Neural cell (in vitro differentiated cells): ENCODE measurements around the gene MBD1. TPM values are rescaled to one million over a fixed set of nuclear protein-coding genes. Genes with fewer than 3 reads are reported as not detected.

Experiments
- H2AFZ ChIP-seq: fragments of 200-600, 300-800 bp; sonication (generic), shearing (Covaris generic); 2 replicates; pipeline ENCODE4 v1.6.0; 2014; ENCODE audit warnings: low read depth, mild to moderate bottlenecking, antibody characterized with exemption, low read length, moderate library complexity
- H3F3A ChIP-seq: fragments of 200-600 bp; shearing (Covaris generic); 2 replicates; pipeline ENCODE4 v1.6.1; 2016; ENCODE audit warnings: mild to moderate bottlenecking, moderate library complexity, mixed read lengths, antibody characterized with exemption, low read length; ENCODE audit not compliant: insufficient read depth, poor library complexity, severe bottlenecking
- H3K27ac ChIP-seq: fragments of 200-600, 300-800 bp; sonication (generic), shearing (Covaris generic); 2 replicates; pipeline ENCODE4 v1.5.1; 2014; ENCODE audit warnings: mild to moderate bottlenecking, low read length, moderate library complexity
- H3K27me3 ChIP-seq: fragments of 300-800, 200-600 bp; sonication (generic), shearing (Covaris generic); 2 replicates; pipeline ENCODE4 v1.6.0; 2014; ENCODE audit warnings: mild to moderate bottlenecking, low read depth, low read length, moderate library complexity; ENCODE audit not compliant: insufficient read depth
- H3K36me3 ChIP-seq: fragments of 300-800, 200-600 bp; sonication (generic), shearing (Covaris generic); 2 replicates; pipeline ENCODE4 v1.5.1; 2014; ENCODE audit warnings: mild to moderate bottlenecking, antibody characterized with exemption, low read length, moderate library complexity; ENCODE audit not compliant: insufficient read depth
- H3K4me2 ChIP-seq: fragments of 300-800, 200-600 bp; sonication (generic), shearing (Covaris generic); 2 replicates; pipeline ENCODE4 v1.6.0; 2014; ENCODE audit warnings: mild to moderate bottlenecking, low read length
- H3K4me3 ChIP-seq: fragments of 300-800, 200-600 bp; sonication (generic), shearing (Covaris generic); 2 replicates; pipeline ENCODE4 v1.5.1; 2014; ENCODE audit warnings: mild to moderate bottlenecking, low read length, moderate library complexity
- H3K79me2 ChIP-seq: fragments of 200-600 bp; shearing (Covaris generic); replicated peaks from 2 replicates; pipeline ENCODE4 v1.6.0; 2014; ENCODE audit warnings: mild to moderate bottlenecking, low read length, moderate library complexity; ENCODE audit not compliant: insufficient read depth
- H3K9ac ChIP-seq: fragments of 300-800, 200-600 bp; sonication (generic), shearing (Covaris generic); 2 replicates; pipeline ENCODE4 v1.6.1; 2016; ENCODE audit warnings: mild to moderate bottlenecking, low read length, mixed read lengths
- H3K9me2 ChIP-seq: fragments of 200-600 bp; shearing (Covaris generic); 2 replicates; pipeline ENCODE4 v1.6.1; 2016; ENCODE audit warnings: mild to moderate bottlenecking, low read length, mixed read lengths; ENCODE audit not compliant: insufficient read depth
- H3K9me3 ChIP-seq: fragments of 200-600, 300-800 bp; sonication (generic), shearing (Covaris generic); 2 replicates; pipeline ENCODE4 v1.6.1; 2016; ENCODE audit warnings: mild to moderate bottlenecking, mixed run types, low read length, moderate library complexity, mixed read lengths
- H4K20me1 ChIP-seq: fragments of 200-600 bp; shearing (Covaris generic); 2 replicates; pipeline ENCODE4 v1.6.1; 2016; ENCODE audit warnings: mild to moderate bottlenecking, mixed run types; ENCODE audit not compliant: insufficient read depth
- EP300 ChIP-seq: fragments of 450-650 bp; conservative IDR thresholded peaks from 2 replicates; pipeline ENCODE4 v1.6.1; 2014; ENCODE audit warnings: antibody characterized with exemption, mild to moderate bottlenecking, moderate library complexity; ENCODE audit not compliant: poor library complexity, severe bottlenecking
- EZH2 ChIP-seq: fragments of 200-600, 300-800 bp; shearing (Covaris generic), sonication (generic); IDR thresholded peaks from 2 replicates; pipeline ENCODE4 v1.6.1; 2014; ENCODE audit warnings: antibody characterized with exemption, low read length, borderline replicate concordance, mild to moderate bottlenecking; ENCODE audit not compliant: insufficient read depth, poor library complexity, severe bottlenecking
- MXI1 ChIP-seq: fragments of 450-650 bp; conservative IDR thresholded peaks from 2 replicates; pipeline ENCODE4 v1.6.1; 2014; ENCODE audit warnings: antibody characterized with exemption, mild to moderate bottlenecking; ENCODE audit not compliant: poor library complexity, severe bottlenecking
- POLR2AphosphoS5 ChIP-seq: IDR thresholded peaks from 2 replicates; pipeline ENCODE4 v1.6.1; 2012
- RAD21 ChIP-seq: fragments of 450-650 bp; conservative IDR thresholded peaks from 2 replicates; pipeline ENCODE4 v1.6.1; 2014; ENCODE audit warnings: antibody characterized with exemption, mild to moderate bottlenecking, moderate library complexity
- SMC3 ChIP-seq: fragments of 450-650 bp; conservative IDR thresholded peaks from 2 replicates; pipeline ENCODE4 v1.6.1; 2014; ENCODE audit warnings: antibody characterized with exemption, mild to moderate bottlenecking, moderate library complexity; ENCODE audit not compliant: poor library complexity
- TAF1 ChIP-seq: IDR thresholded peaks from 2 replicates; pipeline ENCODE4 v1.6.1; 2012; ENCODE audit warnings: low read depth
- polyA plus RNA-seq: library from polyadenylated mRNA; depleted of rRNA; stranded (reverse); fragments of >200 nt; gene quantifications from 2 replicates; pipeline ENCODE4 v1.2.3, GENCODE V29; 2014
- TF ChIP-seq, protein P1 (sequence below): IDR thresholded peaks from 2 replicates; pipeline ENCODE4 v1.6.1; 2012; ENCODE audit warnings: borderline replicate concordance
- TF ChIP-seq, protein P2 (sequence below): fragments of 450-650 bp; IDR thresholded peaks from 2 replicates; pipeline ENCODE4 v1.5.1; 2014; ENCODE audit warnings: antibody characterized with exemption, mild to moderate bottlenecking, moderate library complexity; ENCODE audit not compliant: poor library complexity, severe bottlenecking

The MBD1 gene
- polyA plus RNA-seq, 1 donor from 2014 or later, result 106 TPM

DNA sequence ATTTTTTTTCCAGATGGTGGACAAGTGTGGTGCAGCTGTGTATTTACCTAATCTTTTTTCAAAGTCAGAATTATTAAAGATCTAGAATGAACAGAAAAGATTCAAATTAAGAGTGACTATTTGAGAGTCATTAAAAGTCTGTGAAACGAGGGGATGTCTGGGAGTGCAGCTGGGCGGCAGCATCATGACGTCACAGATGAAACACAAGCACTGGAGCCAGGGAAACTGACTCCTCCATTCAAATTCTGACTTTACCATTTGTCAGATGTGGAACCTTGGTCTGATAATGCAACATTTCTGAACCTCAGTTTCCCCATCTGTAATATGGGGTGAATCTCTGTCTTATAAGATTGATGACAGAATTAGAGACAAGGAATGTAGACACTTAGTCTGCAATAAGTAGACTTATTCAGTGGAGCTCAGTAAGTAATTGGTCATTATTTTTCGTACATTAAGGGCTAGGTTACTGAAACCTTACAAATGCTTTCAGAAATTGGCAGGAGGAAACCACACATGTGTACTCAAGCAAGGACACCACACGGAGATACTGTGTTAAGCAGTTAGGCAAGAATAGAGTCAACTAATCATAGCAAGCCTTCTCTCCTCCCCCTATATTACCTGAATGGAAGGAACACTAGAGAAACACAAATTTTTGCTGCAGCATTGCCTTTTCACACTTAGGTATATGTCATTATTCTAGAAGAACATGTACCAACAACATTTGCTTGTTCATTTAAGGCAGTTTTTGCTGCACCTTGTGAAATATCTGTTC is 34.0 kb upstream of the MBD1 start:
- H3K9ac ChIP-seq, result no peak overlapping the region
- H3K27me3 ChIP-seq, result no peaks in the 10 kb centered on the region
- no peaks in the 10 kb centered on the region for H3K9me3 ChIP-seq
- no peaks in the 10 kb centered on the region for H3F3A ChIP-seq
- H3K27ac ChIP-seq, result no peak overlapping the region
- H3K4me2 ChIP-seq, result no peak overlapping the region
- TF ChIP-seq TAF1 (no peak), SMC3 (no peak), MXI1 (no peak), POLR2AphosphoS5 (no peak), RAD21 (no peak), EZH2 (no peak), EP300 (no peak)
- TF ChIP-seq, protein P1, sequence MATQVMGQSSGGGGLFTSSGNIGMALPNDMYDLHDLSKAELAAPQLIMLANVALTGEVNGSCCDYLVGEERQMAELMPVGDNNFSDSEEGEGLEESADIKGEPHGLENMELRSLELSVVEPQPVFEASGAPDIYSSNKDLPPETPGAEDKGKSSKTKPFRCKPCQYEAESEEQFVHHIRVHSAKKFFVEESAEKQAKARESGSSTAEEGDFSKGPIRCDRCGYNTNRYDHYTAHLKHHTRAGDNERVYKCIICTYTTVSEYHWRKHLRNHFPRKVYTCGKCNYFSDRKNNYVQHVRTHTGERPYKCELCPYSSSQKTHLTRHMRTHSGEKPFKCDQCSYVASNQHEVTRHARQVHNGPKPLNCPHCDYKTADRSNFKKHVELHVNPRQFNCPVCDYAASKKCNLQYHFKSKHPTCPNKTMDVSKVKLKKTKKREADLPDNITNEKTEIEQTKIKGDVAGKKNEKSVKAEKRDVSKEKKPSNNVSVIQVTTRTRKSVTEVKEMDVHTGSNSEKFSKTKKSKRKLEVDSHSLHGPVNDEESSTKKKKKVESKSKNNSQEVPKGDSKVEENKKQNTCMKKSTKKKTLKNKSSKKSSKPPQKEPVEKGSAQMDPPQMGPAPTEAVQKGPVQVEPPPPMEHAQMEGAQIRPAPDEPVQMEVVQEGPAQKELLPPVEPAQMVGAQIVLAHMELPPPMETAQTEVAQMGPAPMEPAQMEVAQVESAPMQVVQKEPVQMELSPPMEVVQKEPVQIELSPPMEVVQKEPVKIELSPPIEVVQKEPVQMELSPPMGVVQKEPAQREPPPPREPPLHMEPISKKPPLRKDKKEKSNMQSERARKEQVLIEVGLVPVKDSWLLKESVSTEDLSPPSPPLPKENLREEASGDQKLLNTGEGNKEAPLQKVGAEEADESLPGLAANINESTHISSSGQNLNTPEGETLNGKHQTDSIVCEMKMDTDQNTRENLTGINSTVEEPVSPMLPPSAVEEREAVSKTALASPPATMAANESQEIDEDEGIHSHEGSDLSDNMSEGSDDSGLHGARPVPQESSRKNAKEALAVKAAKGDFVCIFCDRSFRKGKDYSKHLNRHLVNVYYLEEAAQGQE, result no peak
- TF ChIP-seq, protein P2, sequence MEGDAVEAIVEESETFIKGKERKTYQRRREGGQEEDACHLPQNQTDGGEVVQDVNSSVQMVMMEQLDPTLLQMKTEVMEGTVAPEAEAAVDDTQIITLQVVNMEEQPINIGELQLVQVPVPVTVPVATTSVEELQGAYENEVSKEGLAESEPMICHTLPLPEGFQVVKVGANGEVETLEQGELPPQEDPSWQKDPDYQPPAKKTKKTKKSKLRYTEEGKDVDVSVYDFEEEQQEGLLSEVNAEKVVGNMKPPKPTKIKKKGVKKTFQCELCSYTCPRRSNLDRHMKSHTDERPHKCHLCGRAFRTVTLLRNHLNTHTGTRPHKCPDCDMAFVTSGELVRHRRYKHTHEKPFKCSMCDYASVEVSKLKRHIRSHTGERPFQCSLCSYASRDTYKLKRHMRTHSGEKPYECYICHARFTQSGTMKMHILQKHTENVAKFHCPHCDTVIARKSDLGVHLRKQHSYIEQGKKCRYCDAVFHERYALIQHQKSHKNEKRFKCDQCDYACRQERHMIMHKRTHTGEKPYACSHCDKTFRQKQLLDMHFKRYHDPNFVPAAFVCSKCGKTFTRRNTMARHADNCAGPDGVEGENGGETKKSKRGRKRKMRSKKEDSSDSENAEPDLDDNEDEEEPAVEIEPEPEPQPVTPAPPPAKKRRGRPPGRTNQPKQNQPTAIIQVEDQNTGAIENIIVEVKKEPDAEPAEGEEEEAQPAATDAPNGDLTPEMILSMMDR, result no peak
- H3K36me3 ChIP-seq, result no peaks in the 10 kb centered on the region
- no peaks in the 10 kb centered on the region for H3K79me2 ChIP-seq
- no peak overlapping the region for H2AFZ ChIP-seq
- no peak overlapping the region for H3K4me3 ChIP-seq
- H3K9me2 ChIP-seq, result no peaks in the 10 kb centered on the region
- H4K20me1 ChIP-seq, result no peaks in the 10 kb centered on the region

DNA sequence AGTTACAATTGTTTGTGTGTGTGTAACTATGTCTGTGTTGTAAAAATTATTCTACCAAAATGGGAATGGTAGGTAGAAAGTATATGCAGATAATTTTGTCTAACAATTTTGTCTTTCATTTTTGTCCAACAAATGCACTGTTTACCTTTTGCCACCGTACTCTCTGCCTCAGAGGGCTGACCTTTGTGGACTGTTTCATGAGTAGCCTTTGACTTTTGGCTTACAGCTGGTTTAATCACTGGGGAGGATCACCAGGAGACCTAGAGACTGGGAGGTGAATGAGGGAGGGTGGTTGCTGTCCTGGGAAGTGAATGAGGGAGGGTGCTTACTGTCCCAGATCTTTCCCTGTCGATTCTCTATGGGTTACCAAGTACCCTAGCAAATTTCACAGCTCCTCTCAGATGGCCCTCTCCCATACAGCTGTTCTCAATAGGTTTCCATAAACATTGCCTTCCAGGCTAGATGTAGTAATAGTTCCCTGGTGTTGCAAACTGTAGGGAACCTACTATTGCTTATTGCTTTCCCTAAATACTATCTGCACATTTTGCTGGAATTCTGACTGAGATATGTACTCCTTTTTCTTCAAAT is 32.6 kb upstream of the MBD1 start:
- no peak overlapping the region for H2AFZ ChIP-seq
- H3K9me3 ChIP-seq, result no peaks in the 10 kb centered on the region
- H3K4me2 ChIP-seq, result no peak overlapping the region
- no peaks in the 10 kb centered on the region for H3K36me3 ChIP-seq
- no peak overlapping the region for H3K9ac ChIP-seq
- TF ChIP-seq SMC3 (no peak), EZH2 (no peak), RAD21 (no peak), POLR2AphosphoS5 (no peak), TAF1 (no peak), EP300 (no peak), MXI1 (no peak)
- TF ChIP-seq, protein P2, result no peak
- TF ChIP-seq, protein P1, result no peak
- no peak overlapping the region for H3K4me3 ChIP-seq
- no peaks in the 10 kb centered on the region for H3F3A ChIP-seq
- H3K79me2 ChIP-seq, result no peaks in the 10 kb centered on the region
- H3K9me2 ChIP-seq, result no peaks in the 10 kb centered on the region
- H4K20me1 ChIP-seq, result no peaks in the 10 kb centered on the region
- H3K27me3 ChIP-seq, result no peaks in the 10 kb centered on the region
- no peak overlapping the region for H3K27ac ChIP-seq
